Activated CD4-positive, alpha-beta T cell treated with anti-CD3 and anti-CD28 coated beads, Interleukin-2, amount 10 ng/mL, durations not matched to agents 24 days and 14 days (primary cell): Measurements from ENCODE around the gene PTPRN2. TPM values are rescaled to one million over a fixed set of nuclear protein-coding genes. Genes with fewer than 3 reads are reported as not detected.

Source experiments
- DNase-seq: peaks from one replicate; pipeline ENCODE4 v3.0.0; 2022
- H3K27ac Mint-ChIP-seq: one replicate; pipeline ENCODE4 v1.8.0; 2022; ENCODE audit warnings: mild to moderate bottlenecking, mixed read lengths
- H3K27me3 Mint-ChIP-seq: one replicate; pipeline ENCODE4 v1.8.0; 2022; ENCODE audit warnings: mixed read lengths
- H3K36me3 Mint-ChIP-seq: one replicate; pipeline ENCODE4 v1.8.0; 2022; ENCODE audit warnings: low read depth, mild to moderate bottlenecking, mixed read lengths
- H3K4me1 Mint-ChIP-seq: one replicate; pipeline ENCODE4 v1.8.0; 2021; ENCODE audit warnings: mixed read lengths
- H3K4me3 Mint-ChIP-seq: one replicate; pipeline ENCODE4 v1.8.0; 2022; ENCODE audit warnings: mild to moderate bottlenecking, moderate library complexity, mixed read lengths
- H3K9me3 Mint-ChIP-seq: one replicate; pipeline ENCODE4 v1.8.0; 2021; ENCODE audit warnings: mixed read lengths
- intact Hi-C: fragments of 100-400 bp; cut with micrococcal nuclease; formaldehyde crosslinking; loops from one replicate; pipeline ENCODE4 v1.15.1; 2023
- total RNA-seq: library from RNA; stranded (reverse); gene quantifications from 2 replicates; pipeline ENCODE4 v1.2.3, GENCODE V29; 2022

The PTPRN2 gene
- total RNA-seq, 1 donor from 2014 or later = 0.33 TPM

GRCh38 chr7:158490171-158490782 is 97.3 kb downstream of the PTPRN2 start:
- Mint-ChIP-seq H3K4me1 (no peaks in the 10 kb centered on the region), H3K9me3 (no peaks in the 10 kb centered on the region), H3K4me3 (no peak overlapping the region), H3K27me3 (no peaks in the 10 kb centered on the region), H3K27ac (no peak overlapping the region), H3K36me3 (no peaks in the 10 kb centered on the region)
- intact Hi-C loops = no loop called here
- DNase-seq = no peak

GRCh38 chr7:158489462-158490155 is 98.0 kb downstream of the PTPRN2 start:
- H3K9me3 Mint-ChIP-seq = no peaks in the 10 kb centered on the region
- intact Hi-C loops = no loop called here
- no peak overlapping the region for H3K4me3 Mint-ChIP-seq
- H3K27me3 Mint-ChIP-seq = no peaks in the 10 kb centered on the region
- no peak for DNase-seq
- no peaks in the 10 kb centered on the region for H3K36me3 Mint-ChIP-seq
- H3K27ac Mint-ChIP-seq = no peak overlapping the region
- no peaks in the 10 kb centered on the region for H3K4me1 Mint-ChIP-seq

- H3K9me3 Mint-ChIP-seq = no peaks in the 10 kb centered on the region
- H3K36me3 Mint-ChIP-seq = no peaks in the 10 kb centered on the region
- intact Hi-C loops = no loop called here
- H3K4me1 Mint-ChIP-seq = no peaks in the 10 kb centered on the region
- no peaks in the 10 kb centered on the region for H3K27me3 Mint-ChIP-seq
- no peak overlapping the region for H3K4me3 Mint-ChIP-seq
- H3K27ac Mint-ChIP-seq = no peak overlapping the region
- no peak for DNase-seq
Measured at GRCh38 chr7:158488181-158488971, 99.2 kb downstream of the PTPRN2 start.

GRCh38 chr7:158487631-158488151 is 99.9 kb downstream of the PTPRN2 start:
- H3K27ac Mint-ChIP-seq = no peak overlapping the region
- H3K9me3 Mint-ChIP-seq = no peaks in the 10 kb centered on the region
- H3K27me3 Mint-ChIP-seq = no peaks in the 10 kb centered on the region
- intact Hi-C loops = no loop called here
- DNase-seq = no peak
- H3K4me1 Mint-ChIP-seq = no peaks in the 10 kb centered on the region
- H3K4me3 Mint-ChIP-seq = no peak overlapping the region
- H3K36me3 Mint-ChIP-seq = no peaks in the 10 kb centered on the region

- Mint-ChIP-seq H3K9me3 (no peaks in the 10 kb centered on the region), H3K4me3 (no peak overlapping the region), H3K4me1 (no peaks in the 10 kb centered on the region), H3K27ac (no peak overlapping the region), H3K36me3 (no peaks in the 10 kb centered on the region), H3K27me3 (no peaks in the 10 kb centered on the region)
- no peak for DNase-seq
- intact Hi-C loops = no loop called here
Measured at GRCh38 chr7:158486919-158487318, 100.7 kb downstream of the PTPRN2 start.

GRCh38 chr7:158484801-158485531 is 102.7 kb downstream of the PTPRN2 start:
- intact Hi-C loops = no loop called here
- Mint-ChIP-seq H3K27me3 (no peaks in the 10 kb centered on the region), H3K9me3 (no peaks in the 10 kb centered on the region), H3K4me3 (no peak overlapping the region), H3K36me3 (no peaks in the 10 kb centered on the region), H3K4me1 (no peaks in the 10 kb centered on the region), H3K27ac (no peak overlapping the region)
- DNase-seq = no peak

GRCh38 chr7:158482480-158482879 is 105.1 kb downstream of the PTPRN2 start:
- H3K27me3 Mint-ChIP-seq = no peaks in the 10 kb centered on the region
- intact Hi-C loops = no loop called here
- H3K27ac Mint-ChIP-seq = no peak overlapping the region
- no peaks in the 10 kb centered on the region for H3K9me3 Mint-ChIP-seq
- DNase-seq = no peak
- no peaks in the 10 kb centered on the region for H3K36me3 Mint-ChIP-seq
- H3K4me3 Mint-ChIP-seq = no peak overlapping the region
- H3K4me1 Mint-ChIP-seq = no peaks in the 10 kb centered on the region

GRCh38 chr7:158479664-158480025 is 108.0 kb downstream of the PTPRN2 start:
- no peaks in the 10 kb centered on the region for H3K27me3 Mint-ChIP-seq
- intact Hi-C loops = no loop called here
- no peak for DNase-seq
- no peaks in the 10 kb centered on the region for H3K9me3 Mint-ChIP-seq
- no peaks in the 10 kb centered on the region for H3K4me1 Mint-ChIP-seq
- no peak overlapping the region for H3K27ac Mint-ChIP-seq
- H3K36me3 Mint-ChIP-seq = no peaks in the 10 kb centered on the region
- H3K4me3 Mint-ChIP-seq = no peak overlapping the region

GRCh38 chr7:158479021-158479663 is 108.5 kb downstream of the PTPRN2 start:
- Mint-ChIP-seq H3K4me3 (no peak overlapping the region), H3K4me1 (no peaks in the 10 kb centered on the region), H3K27me3 (no peaks in the 10 kb centered on the region), H3K9me3 (no peaks in the 10 kb centered on the region), H3K27ac (no peak overlapping the region), H3K36me3 (no peaks in the 10 kb centered on the region)
- DNase-seq = no peak
- intact Hi-C loops = no loop called here

- no peaks in the 10 kb centered on the region for H3K9me3 Mint-ChIP-seq
- no peaks in the 10 kb centered on the region for H3K4me1 Mint-ChIP-seq
- DNase-seq = no peak
- intact Hi-C loops = no loop called here
- no peak overlapping the region for H3K4me3 Mint-ChIP-seq
- H3K36me3 Mint-ChIP-seq = no peaks in the 10 kb centered on the region
- no peak overlapping the region for H3K27ac Mint-ChIP-seq
- no peaks in the 10 kb centered on the region for H3K27me3 Mint-ChIP-seq
Measured at GRCh38 chr7:158477866-158478265, 109.8 kb downstream of the PTPRN2 start.

- H3K4me1 Mint-ChIP-seq = no peaks in the 10 kb centered on the region
- no peak for DNase-seq
- H3K4me3 Mint-ChIP-seq = no peak overlapping the region
- H3K36me3 Mint-ChIP-seq = no peaks in the 10 kb centered on the region
- H3K27ac Mint-ChIP-seq = no peak overlapping the region
- no peaks in the 10 kb centered on the region for H3K27me3 Mint-ChIP-seq
- no peaks in the 10 kb centered on the region for H3K9me3 Mint-ChIP-seq
- intact Hi-C loops = no loop called here
Measured at GRCh38 chr7:158476331-158476932, 111.2 kb downstream of the PTPRN2 start.

- no peak for DNase-seq
- no peaks in the 10 kb centered on the region for H3K27me3 Mint-ChIP-seq
- H3K27ac Mint-ChIP-seq = no peak overlapping the region
- no peaks in the 10 kb centered on the region for H3K36me3 Mint-ChIP-seq
- no peaks in the 10 kb centered on the region for H3K9me3 Mint-ChIP-seq
- no peak overlapping the region for H3K4me3 Mint-ChIP-seq
- no peaks in the 10 kb centered on the region for H3K4me1 Mint-ChIP-seq
- intact Hi-C loops = no loop called here
Measured at GRCh38 chr7:158475679-158476052, 112.0 kb downstream of the PTPRN2 start.

GRCh38 chr7:158475036-158475678 is 112.5 kb downstream of the PTPRN2 start:
- Mint-ChIP-seq H3K4me1 (no peaks in the 10 kb centered on the region), H3K27me3 (no peaks in the 10 kb centered on the region), H3K4me3 (no peak overlapping the region), H3K9me3 (no peaks in the 10 kb centered on the region), H3K36me3 (no peaks in the 10 kb centered on the region), H3K27ac (no peak overlapping the region)
- no peak for DNase-seq
- intact Hi-C loops = no loop called here
